Fibroblast of lung (primary cell): ENCODE results near the gene CCDC50. TPM values are rescaled to one million over a fixed set of nuclear protein-coding genes. Genes with fewer than 3 reads are reported as not detected.

Source experiments
- DNase-seq, 2 donors: peaks; one replicate each; pipeline versions ENCODE4 v3.0.0 to v3.0.0-alpha.2; 2010; ENCODE audit warnings: low read depth in 2 of 2
- H2AFZ ChIP-seq: 2 replicates; pipeline ENCODE4 v1.5.1; 2012; ENCODE audit warnings: low read length, control low read depth, inconsistent platforms
- H3K27ac ChIP-seq: 2 replicates; pipeline ENCODE4 v1.5.1; 2011; ENCODE audit warnings: low read length, control low read depth; ENCODE audit not compliant: insufficient read depth
- H3K27me3 ChIP-seq: 2 replicates; pipeline ENCODE4 v1.5.1; 2011; ENCODE audit warnings: mild to moderate bottlenecking, low read length; ENCODE audit not compliant: control insufficient read depth, insufficient read depth
- H3K36me3 ChIP-seq: 2 replicates; pipeline ENCODE4 v1.5.1; 2011; ENCODE audit warnings: low read length; ENCODE audit not compliant: control insufficient read depth, insufficient read depth
- H3K4me1 ChIP-seq: 2 replicates; pipeline ENCODE4 v1.5.1; 2011; ENCODE audit warnings: low read length; ENCODE audit not compliant: control insufficient read depth, insufficient read depth; ENCODE audit errors: extremely low read depth
- H3K4me2 ChIP-seq: 2 replicates; pipeline ENCODE4 v1.5.1; 2011; ENCODE audit warnings: low read length, control low read depth; ENCODE audit not compliant: insufficient read depth; ENCODE audit errors: extremely low read depth
- H3K4me3 ChIP-seq, 4 experiments: fragments of 200-600 bp in 1 of 4; sonication (generic) in 1 of 4; replicated peaks in 1 of 4; 2 replicates each; pipeline ENCODE4 v1.5.1; 2011 to 2016; ENCODE audit warnings: low read length in 4 of 4, low read depth in 3 of 4, mild to moderate bottlenecking in 3 of 4, control low read depth in 2 of 4, inconsistent platforms in 1 of 4, mixed read lengths in 1 of 4; ENCODE audit not compliant: insufficient read depth in 1 of 4; ENCODE audit errors: control extremely low read depth in 1 of 4
- H3K79me2 ChIP-seq: 2 replicates; pipeline ENCODE4 v1.5.1; 2012; ENCODE audit warnings: mild to moderate bottlenecking, low read length, inconsistent platforms; ENCODE audit not compliant: control insufficient read depth, insufficient read depth
- H3K9ac ChIP-seq: 2 replicates; pipeline ENCODE4 v1.5.1; 2011; ENCODE audit warnings: mild to moderate bottlenecking, low read length, control low read depth; ENCODE audit not compliant: insufficient read depth
- H3K9me3 ChIP-seq: 2 replicates; pipeline ENCODE4 v1.5.1; 2012; ENCODE audit warnings: low read depth, low read length; ENCODE audit not compliant: control insufficient read depth, insufficient read depth
- H4K20me1 ChIP-seq: 2 replicates; pipeline ENCODE4 v1.5.1; 2011; ENCODE audit warnings: low read length; ENCODE audit not compliant: control insufficient read depth, insufficient read depth; ENCODE audit errors: extremely low read depth
- EZH2 ChIP-seq: IDR thresholded peaks from 2 replicates; pipeline ENCODE4 v1.5.1; 2012; ENCODE audit warnings: low read length, control low read depth, mild to moderate bottlenecking; ENCODE audit errors: missing control alignments
- polyA plus RNA-seq, 2 donors: library from polyadenylated mRNA; depleted of rRNA in 1 of 2; stranded (reverse) in 1 of 2; unstranded in 1 of 2; fragments of >200 nt; gene quantifications; 2 replicates each; pipeline ENCODE4 v1.2.1, GENCODE V29; 2011 to 2012; ENCODE audit warnings: missing spikeins in 1 of 2
- total RNA-seq: library from RNA; depleted of rRNA; stranded (reverse); fragments of >200 nt; gene quantifications from 2 replicates; pipeline ENCODE4 v1.2.1, GENCODE V29; 2014
- TF ChIP-seq, protein P1 (sequence below), 2 donors: IDR thresholded peaks in 1 of 2; conservative IDR thresholded peaks in 1 of 2; 1 replicate in 1 of 2; 2 replicates in 1 of 2; pipeline ENCODE4 v1.5.1; 2011 to 2012; ENCODE audit warnings: low read length in 2 of 2, control low read depth in 1 of 2, inconsistent platforms in 1 of 2, low read depth in 1 of 2, mild to moderate bottlenecking in 1 of 2

Gene CCDC50
- total and polyA plus RNA-seq, 2 donors (not counting 1 experiment from before 2014, with no cell fraction given) = 109 to 114 TPM

DNA sequence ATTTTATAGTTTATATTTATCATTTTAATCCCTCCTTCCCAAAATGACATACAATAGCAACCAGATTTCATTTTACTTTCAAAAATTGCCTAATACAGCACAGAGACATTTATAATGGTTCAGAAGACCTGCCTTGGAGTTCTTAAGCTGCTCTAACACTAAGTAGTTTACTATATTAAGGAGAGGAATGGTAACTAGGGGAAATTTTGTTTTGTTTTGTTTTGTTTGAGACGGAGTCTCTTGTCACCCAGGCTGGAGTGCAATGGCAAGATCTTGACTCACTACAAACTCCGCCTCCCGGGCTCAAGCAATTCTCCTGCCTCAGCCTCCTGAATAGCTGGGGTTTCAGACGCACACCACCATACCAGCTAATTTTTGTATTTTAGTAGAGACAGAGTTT lies 22.8 kb upstream of the CCDC50 start:
- Histone ChIP-seq H3K4me3 (no peak overlapping the region), H3K27me3 (no peaks in the 10 kb centered on the region), H3K79me2 (no peaks in the 10 kb centered on the region), H3K9ac (no peak overlapping the region), H3K36me3 (no peaks in the 10 kb centered on the region), H3K4me1 (no peaks in the 10 kb centered on the region), H2AFZ (no peak overlapping the region), H4K20me1 (no peaks in the 10 kb centered on the region), H3K9me3 (no peaks in the 10 kb centered on the region), H3K4me2 (no peak overlapping the region), H3K27ac (no peak overlapping the region)
- DNase-seq = no peak
- TF ChIP-seq, protein P1, sequence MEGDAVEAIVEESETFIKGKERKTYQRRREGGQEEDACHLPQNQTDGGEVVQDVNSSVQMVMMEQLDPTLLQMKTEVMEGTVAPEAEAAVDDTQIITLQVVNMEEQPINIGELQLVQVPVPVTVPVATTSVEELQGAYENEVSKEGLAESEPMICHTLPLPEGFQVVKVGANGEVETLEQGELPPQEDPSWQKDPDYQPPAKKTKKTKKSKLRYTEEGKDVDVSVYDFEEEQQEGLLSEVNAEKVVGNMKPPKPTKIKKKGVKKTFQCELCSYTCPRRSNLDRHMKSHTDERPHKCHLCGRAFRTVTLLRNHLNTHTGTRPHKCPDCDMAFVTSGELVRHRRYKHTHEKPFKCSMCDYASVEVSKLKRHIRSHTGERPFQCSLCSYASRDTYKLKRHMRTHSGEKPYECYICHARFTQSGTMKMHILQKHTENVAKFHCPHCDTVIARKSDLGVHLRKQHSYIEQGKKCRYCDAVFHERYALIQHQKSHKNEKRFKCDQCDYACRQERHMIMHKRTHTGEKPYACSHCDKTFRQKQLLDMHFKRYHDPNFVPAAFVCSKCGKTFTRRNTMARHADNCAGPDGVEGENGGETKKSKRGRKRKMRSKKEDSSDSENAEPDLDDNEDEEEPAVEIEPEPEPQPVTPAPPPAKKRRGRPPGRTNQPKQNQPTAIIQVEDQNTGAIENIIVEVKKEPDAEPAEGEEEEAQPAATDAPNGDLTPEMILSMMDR (conservative IDR thresholded peaks at IDR 0.05 in 1 of 2, IDR thresholded peaks at IDR 0.05 in 1 of 2; ENCODE audit: low read depth in 1 of 2, low read length in 2 of 2) = no peak
- TF ChIP-seq EZH2 = no peak

DNA sequence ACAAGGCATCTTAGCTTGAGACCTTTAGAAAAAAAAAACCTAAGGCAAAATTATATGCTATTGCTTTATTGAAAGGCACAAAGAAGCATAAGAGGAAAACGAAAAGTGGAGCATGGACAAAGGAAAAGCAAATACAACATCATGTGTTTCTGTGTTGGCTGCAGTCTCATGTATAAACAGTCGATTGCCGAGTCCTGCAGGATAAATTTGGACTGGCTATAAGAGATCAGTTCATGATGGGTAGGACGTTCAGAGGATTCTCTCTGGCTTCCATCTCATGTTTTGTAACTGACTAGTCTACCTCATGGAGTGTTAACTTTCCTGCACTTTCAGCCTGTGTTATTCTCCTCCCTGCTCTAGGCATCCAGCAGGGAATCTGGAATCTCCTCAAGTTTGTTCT lies 21.9 kb upstream of the CCDC50 start:
- Histone ChIP-seq H4K20me1 (no peaks in the 10 kb centered on the region), H3K4me2 (no peak overlapping the region), H3K9ac (no peak overlapping the region), H3K4me3 (no peak overlapping the region), H3K27ac (no peak overlapping the region), H3K79me2 (no peaks in the 10 kb centered on the region), H3K9me3 (no peaks in the 10 kb centered on the region), H2AFZ (peak overlapping the region; percentile 39), H3K4me1 (no peaks in the 10 kb centered on the region), H3K36me3 (no peaks in the 10 kb centered on the region), H3K27me3 (no peaks in the 10 kb centered on the region)
- DNase-seq = no peak
- no peak for TF ChIP-seq EZH2
- TF ChIP-seq, protein P1 (conservative IDR thresholded peaks at IDR 0.05 in 1 of 2, IDR thresholded peaks at IDR 0.05 in 1 of 2; ENCODE audit: low read depth in 1 of 2, low read length in 2 of 2) = no peak

DNA sequence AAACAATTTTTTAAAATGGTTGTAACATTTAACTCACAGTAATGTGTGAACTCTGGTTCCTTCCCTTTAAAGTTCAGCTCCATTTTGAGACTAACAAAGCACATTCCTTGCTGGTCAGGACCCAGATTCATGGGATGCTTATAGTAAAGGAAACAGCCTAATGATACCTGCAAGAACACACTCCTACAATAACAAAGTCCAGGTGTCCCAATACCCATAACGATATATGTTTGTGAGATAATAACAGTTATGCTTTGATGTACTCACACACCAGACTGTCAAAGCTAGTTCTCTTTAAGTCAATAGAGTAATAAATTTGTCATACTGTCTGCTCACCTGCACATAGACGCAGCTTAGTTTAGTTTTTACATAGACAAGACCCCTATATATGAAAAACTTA lies 15.9 kb upstream of the CCDC50 start:
- DNase-seq = no peak
- Histone ChIP-seq H3K4me3 (no peak overlapping the region), H3K36me3 (no peaks in the 10 kb centered on the region), H3K79me2 (no peaks in the 10 kb centered on the region), H3K4me2 (no peak overlapping the region), H4K20me1 (no peaks in the 10 kb centered on the region), H2AFZ (no peak overlapping the region), H3K4me1 (no peaks in the 10 kb centered on the region), H3K9ac (no peak overlapping the region), H3K27ac (no peak overlapping the region), H3K27me3 (no peaks in the 10 kb centered on the region), H3K9me3 (no peaks in the 10 kb centered on the region)
- TF ChIP-seq, protein P1 (conservative IDR thresholded peaks at IDR 0.05 in 1 of 2, IDR thresholded peaks at IDR 0.05 in 1 of 2; ENCODE audit: low read depth in 1 of 2, low read length in 2 of 2) = no peak
- TF ChIP-seq EZH2 = no peak
